B cell (primary cell): ENCODE data around the gene ITGB8. TPM values are rescaled to one million over a fixed set of nuclear protein-coding genes. Genes with fewer than 3 reads are reported as not detected.

Source experiments
- ATAC-seq: fragments of 200-7000 bp; cut with Tn5 transposase; one replicate; pipeline ENCODE4 v1.10.0; 2021; ENCODE audit warnings: low read depth, mild to moderate bottlenecking, moderate number of reproducible peaks, moderate library complexity
- CTCF ChIA-PET: fragments of 350-600 bp; sonication (Branson Sonifier 250); formaldehyde crosslinking; loops from one replicate; lab custom pipeline; 2021; ENCODE audit warnings: antibody characterized with exemption, inconsistent platforms; lab: Charles Lee
- POLR2A ChIA-PET: fragments of 350-600 bp; sonication (Branson Sonifier 250); formaldehyde crosslinking; loops from one replicate; lab custom pipeline; 2021; ENCODE audit warnings: antibody characterized with exemption; lab: Charles Lee
- DNase-seq: peaks from one replicate; pipeline ENCODE4 v3.0.0; 2013
- H2AFZ ChIP-seq: 2 replicates; pipeline ENCODE4 v1.6.1; 2012; ENCODE audit warnings: mild to moderate bottlenecking, low read depth, low read length; ENCODE audit not compliant: insufficient read depth, poor library complexity, severe bottlenecking
- H3K27ac ChIP-seq, 2 donors: 1 replicate in 1 of 2; 2 replicates in 1 of 2; pipeline ENCODE4 v1.5.1; 2012 to 2013; ENCODE audit warnings: low read length in 2 of 2, mild to moderate bottlenecking in 2 of 2, moderate library complexity in 1 of 2
- H3K27me3 ChIP-seq, 4 experiments: fragments of 200-600 bp in 1 of 4; sonication (generic) in 1 of 4; replicated peaks in 1 of 4; 1 replicate in 2 of 4; 2 replicates in 2 of 4; pipeline versions ENCODE4 v1.6.1 to v1.7.0; 2013 to 2016; ENCODE audit warnings: low read length in 3 of 4, mild to moderate bottlenecking in 2 of 4, mixed read lengths in 1 of 4, moderate library complexity in 1 of 4; ENCODE audit not compliant: insufficient read depth in 4 of 4, control insufficient read depth in 3 of 4; ENCODE audit errors: control extremely low read depth in 1 of 4
- H3K36me3 ChIP-seq, 2 experiments: replicated peaks in 1 of 2; 1 replicate in 1 of 2; 2 replicates in 1 of 2; pipeline versions ENCODE4 v1.6.1 to v1.7.1; 2013; ENCODE audit warnings: low read length in 1 of 2; ENCODE audit not compliant: insufficient read depth in 2 of 2, control insufficient read depth in 1 of 2; ENCODE audit errors: control extremely low read depth in 1 of 2, extremely low read depth in 1 of 2
- H3K4me1 ChIP-seq, 2 donors: fragments of 200-600 bp in 1 of 2; sonication (generic) in 1 of 2; 1 replicate in 1 of 2; 2 replicates in 1 of 2; pipeline versions ENCODE4 v1.5.1 to v1.6.1; 2013 to 2017; ENCODE audit warnings: low read length in 2 of 2; ENCODE audit not compliant: control insufficient read depth in 2 of 2, insufficient read depth in 2 of 2
- H3K4me2 ChIP-seq: replicated peaks from 2 replicates; pipeline ENCODE3; 2012; ENCODE audit warnings: mild to moderate bottlenecking, low read depth, low read length; ENCODE audit not compliant: poor library complexity, severe bottlenecking
- H3K4me3 ChIP-seq, 5 experiments: fragments of 200-600 bp in 1 of 5; sonication (generic) in 1 of 5; 1 replicate in 3 of 5; 2 replicates in 2 of 5; pipeline versions ENCODE4 v1.5.1 to v1.7.0; 2011 to 2016; ENCODE audit warnings: low read length in 4 of 5, mild to moderate bottlenecking in 4 of 5, low read depth in 2 of 5, control low read depth in 1 of 5, moderate library complexity in 1 of 5; ENCODE audit not compliant: insufficient read depth in 1 of 5; ENCODE audit errors: control extremely low read depth in 1 of 5, extremely low read depth in 1 of 5
- H3K79me2 ChIP-seq: fragments of 200-600 bp; sonication (generic); one replicate; pipeline ENCODE4 v1.6.0; 2016; ENCODE audit warnings: low read length; ENCODE audit not compliant: control insufficient read depth, insufficient read depth
- H3K9ac ChIP-seq: fragments of 200-600 bp; sonication (generic); 2 replicates; pipeline ENCODE4 v1.6.1; 2017; ENCODE audit warnings: mild to moderate bottlenecking, low read length, moderate library complexity
- H3K9me3 ChIP-seq, 3 donors: one replicate each; pipeline versions ENCODE4 v1.6.1 to v1.7.1; 2013; ENCODE audit warnings: low read length in 2 of 3; ENCODE audit not compliant: control insufficient read depth in 2 of 3, insufficient read depth in 1 of 3; ENCODE audit errors: control extremely low read depth in 1 of 3
- H4K20me1 ChIP-seq: 2 replicates; pipeline ENCODE4 v1.6.0; 2012; ENCODE audit warnings: mild to moderate bottlenecking, low read length; ENCODE audit not compliant: insufficient read depth, control insufficient read depth, poor library complexity, severe bottlenecking
- H3K27ac Mint-ChIP-seq: one replicate; pipeline ENCODE4 v1.8.0; 2021; ENCODE audit warnings: mixed read lengths
- H3K27me3 Mint-ChIP-seq: one replicate; pipeline ENCODE4 v1.8.0; 2021; ENCODE audit warnings: mixed read lengths
- H3K4me1 Mint-ChIP-seq: one replicate; pipeline ENCODE4 v1.8.0; 2021; ENCODE audit warnings: mixed read lengths
- H3K4me3 Mint-ChIP-seq: one replicate; pipeline ENCODE4 v1.8.0; 2021; ENCODE audit warnings: mixed read lengths
- H3K9me3 Mint-ChIP-seq: one replicate; pipeline ENCODE4 v1.8.0; 2022; ENCODE audit warnings: mixed read lengths; ENCODE audit not compliant: insufficient read depth
- CTCF ChIP-seq: fragments of 200-600 bp; IDR thresholded peaks from one replicate; pipeline ENCODE4 v1.8.0; 2022; ENCODE audit warnings: antibody characterized with exemption, mild to moderate bottlenecking
- EZH2 ChIP-seq: IDR thresholded peaks from 2 replicates; pipeline ENCODE4 v1.6.1; 2012; ENCODE audit warnings: borderline replicate concordance, low read depth, mild to moderate bottlenecking, moderate library complexity, low read length; ENCODE audit not compliant: insufficient read depth, poor library complexity, severe bottlenecking
- WGBS: methylation state at CpG from one replicate; pipeline ENCODE4 v1.1.5; 2013; ENCODE audit warnings: missing lambda C conversion rate; ENCODE audit not compliant: insufficient coverage; 5-methylcytosine and 5-hydroxymethylcytosine counted together
- intact Hi-C: fragments of 100-400 bp; cut with micrococcal nuclease; formaldehyde crosslinking; loops from one replicate; pipeline ENCODE4 v1.10.0; 2022
- polyA plus RNA-seq: library from polyadenylated mRNA; depleted of rRNA; stranded (reverse); fragments of >200 nt; gene quantifications from 2 replicates; pipeline ENCODE4 v1.2.3, GENCODE V29; 2012
- total RNA-seq, 2 donors: library from RNA; stranded (reverse); fragments of 120-200 nt in 1 of 2; gene quantifications; 1 replicate in 1 of 2; 2 replicates in 1 of 2; pipeline versions ENCODE4 v1.2.3 to v1.2.4, GENCODE V29; 2013 to 2022

ITGB8 gene
- total and polyA plus RNA-seq, 2 donors (not counting 1 experiment from before 2014, with no cell fraction given): 0.01 to 0.30 TPM

DNA sequence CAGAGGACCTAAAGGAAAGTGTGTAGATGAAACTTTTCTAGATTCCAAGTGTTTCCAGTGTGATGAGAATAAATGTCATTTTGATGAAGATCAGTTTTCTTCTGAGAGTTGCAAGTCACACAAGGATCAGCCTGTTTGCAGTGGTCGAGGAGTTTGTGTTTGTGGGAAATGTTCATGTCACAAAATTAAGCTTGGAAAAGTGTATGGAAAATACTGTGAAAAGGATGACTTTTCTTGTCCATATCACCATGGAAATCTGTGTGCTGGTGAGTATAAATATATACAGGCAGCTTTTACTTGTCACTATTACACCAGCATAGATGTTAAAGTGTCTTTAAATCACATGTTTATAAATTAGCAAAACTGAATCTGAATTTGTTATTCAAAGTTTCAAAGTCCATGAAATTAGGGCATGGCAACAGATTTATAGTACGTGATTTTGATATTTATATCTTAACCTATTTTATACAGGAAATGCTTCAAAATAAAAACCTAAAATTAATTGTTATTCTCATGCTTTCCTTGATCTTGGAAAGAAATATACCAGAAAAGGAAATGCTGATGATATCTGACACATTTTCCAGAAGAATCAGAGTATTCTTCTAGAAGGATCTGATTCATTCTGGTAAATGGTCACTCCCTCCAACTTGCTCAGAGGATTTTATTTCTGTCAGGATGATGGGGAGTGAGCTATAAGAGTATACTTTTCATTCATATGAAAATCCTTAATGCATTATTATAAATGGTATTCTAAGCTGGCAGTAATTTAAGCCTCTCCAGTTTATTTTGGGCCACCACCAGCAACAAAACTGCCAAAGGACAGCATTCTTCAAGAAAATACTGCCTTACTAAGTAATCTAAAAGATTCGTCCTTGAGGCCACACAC is 71.4 kb downstream of the ITGB8 start:
- Histone ChIP-seq H3K79me2 (no peaks in the 10 kb centered on the region), H3K4me2 (no peak overlapping the region), H3K4me1 (no peaks in the 10 kb centered on the region), H3K9me3 (no peaks in the 10 kb centered on the region), H3K36me3 (no peaks in the 10 kb centered on the region), H4K20me1 (no peaks in the 10 kb centered on the region), H3K9ac (no peak overlapping the region), H3K27me3 (no peaks in the 10 kb centered on the region), H3K4me3 (no peak overlapping the region), H3K27ac (no peak overlapping the region), H2AFZ (no peak overlapping the region)
- H3K27ac Mint-ChIP-seq: no peak overlapping the region
- intact Hi-C loops: no loop called here
- ChIA-PET CTCF (interaction anchor here (0.6 kb wide), 1 partner anchor 11 kb away, joined by 3 read pairs; no protein-coding TSS in a partner anchor), POLR2A (no interaction called here)
- DNase-seq (no peak), ATAC-seq (no peak)
- WGBS: 80% methylated on average over 1 of the region's 3 CpGs
- H3K9me3 Mint-ChIP-seq: no peaks in the 10 kb centered on the region
- no peak for TF ChIP-seq EZH2
- no peak for TF ChIP-seq CTCF
- H3K4me1 Mint-ChIP-seq: no peaks in the 10 kb centered on the region
- H3K27me3 Mint-ChIP-seq: no peaks in the 10 kb centered on the region
- H3K4me3 Mint-ChIP-seq: no peak overlapping the region

GRCh38 chr7:20402747-20403230 is 72.1 kb downstream of the ITGB8 start:
- no peak overlapping the region for H3K4me3 Mint-ChIP-seq
- ATAC-seq: no peak
- DNase-seq: no peak
- no peaks in the 10 kb centered on the region for H3K4me1 Mint-ChIP-seq
- Histone ChIP-seq H3K36me3 (no peaks in the 10 kb centered on the region), H4K20me1 (no peaks in the 10 kb centered on the region), H3K27ac (no peak overlapping the region), H3K9me3 (no peaks in the 10 kb centered on the region), H3K9ac (no peak overlapping the region), H3K79me2 (no peaks in the 10 kb centered on the region), H2AFZ (no peak overlapping the region), H3K4me1 (no peaks in the 10 kb centered on the region), H3K27me3 (no peaks in the 10 kb centered on the region), H3K4me3 (no peak overlapping the region), H3K4me2 (no peak overlapping the region)
- WGBS: no CpG with 5 or more reads among the region's 4 CpGs
- H3K27me3 Mint-ChIP-seq: no peaks in the 10 kb centered on the region
- POLR2A ChIA-PET: no interaction called here
- TF ChIP-seq CTCF (peak; percentile 40), EZH2 (no peak)
- CTCF ChIA-PET: no interaction called here
- intact Hi-C loops: no loop called here
- H3K9me3 Mint-ChIP-seq: no peaks in the 10 kb centered on the region
- no peak overlapping the region for H3K27ac Mint-ChIP-seq
